ENCODE results near the gene PACS1.

Gene PACS1

GRCh38 chr11:66224226-66224855, 154.3 kb downstream of the PACS1 start:
- no peak for DNase-seq (ENCODE audit: low read depth in 2 of 2)

GRCh38 chr11:66225066-66225465, 155.0 kb downstream of the PACS1 start:
- DNase-seq (ENCODE audit: low read depth in 2 of 2) = no peak

DNA sequence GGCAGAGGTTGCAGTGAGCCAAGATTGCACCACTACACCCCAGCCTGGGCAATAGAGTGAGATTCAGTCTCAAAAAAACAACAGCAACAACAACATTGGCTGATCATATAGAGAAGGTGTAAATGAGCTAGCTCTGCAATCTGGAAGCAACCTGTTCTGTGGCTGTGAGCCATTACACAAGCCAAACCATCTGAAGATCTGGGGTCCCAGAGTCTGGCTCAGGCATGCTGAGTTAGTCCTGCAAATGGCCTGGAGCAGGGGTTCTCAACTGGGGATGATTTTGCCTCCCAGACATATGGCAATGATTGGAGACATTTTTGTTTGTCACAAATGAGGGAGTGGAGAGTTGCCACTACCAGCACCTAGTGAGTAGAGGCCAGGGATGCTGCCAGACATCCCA, 156.0 kb downstream of the PACS1 start:
- DNase-seq (ENCODE audit: low read depth in 2 of 2) = no peak

DNA sequence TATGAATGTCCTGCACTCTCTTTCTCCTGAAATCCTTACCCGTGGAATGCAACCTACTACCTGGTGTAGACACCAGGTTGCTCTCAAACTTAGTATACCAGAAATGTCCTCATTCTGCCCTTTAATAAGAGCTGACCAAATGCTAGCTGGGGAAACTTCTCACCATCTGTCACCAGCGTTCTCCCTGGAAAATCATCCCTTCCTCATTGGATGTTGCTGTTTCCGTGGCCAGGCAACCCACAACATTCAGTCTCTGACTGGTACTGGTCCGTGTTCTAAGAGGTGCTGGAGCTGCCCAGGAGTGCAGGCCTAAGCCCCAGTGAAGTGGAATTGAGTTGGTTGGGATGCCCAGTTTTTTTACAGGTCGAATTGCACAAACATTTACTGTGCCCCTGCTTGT, 157.6 kb downstream of the PACS1 start:
- DNase-seq (ENCODE audit: low read depth in 2 of 2) = no peak

GRCh38 chr11:66228521-66228920, 158.4 kb downstream of the PACS1 start:
- DNase-seq (ENCODE audit: low read depth in 2 of 2) = no peak

GRCh38 chr11:66230156-66230555, 160.1 kb downstream of the PACS1 start:
- no peak for DNase-seq (ENCODE audit: low read depth in 2 of 2)

- DNase-seq (ENCODE audit: low read depth in 2 of 2) = no peak
Measured at GRCh38 chr11:66230978-66231377, 160.9 kb downstream of the PACS1 start.

GRCh38 chr11:66231561-66231960, 161.5 kb downstream of the PACS1 start:
- DNase-seq (ENCODE audit: low read depth in 2 of 2) = no peak

DNA sequence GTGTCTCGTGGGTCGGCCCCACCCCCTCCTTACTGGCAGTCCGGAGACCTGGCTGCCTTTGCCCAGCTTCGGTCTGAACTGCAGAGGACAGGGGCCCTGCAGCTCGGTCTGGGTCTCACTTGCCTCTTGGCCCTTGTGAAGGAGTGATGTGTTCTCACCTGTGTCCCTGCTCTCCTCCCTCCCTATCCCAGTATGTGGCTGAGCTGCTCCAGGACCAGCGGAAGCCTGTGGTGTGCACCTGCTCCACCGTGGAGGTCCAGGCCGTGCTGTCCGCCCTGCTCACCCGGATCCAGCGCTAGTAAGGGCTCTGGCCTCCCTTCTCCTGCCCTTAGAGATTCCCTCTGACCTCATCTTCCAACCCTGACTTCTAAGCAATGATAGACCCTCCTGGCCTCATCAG, 162.7 kb downstream of the PACS1 start:
- DNase-seq (ENCODE audit: low read depth in 2 of 2) = no peak

DNA sequence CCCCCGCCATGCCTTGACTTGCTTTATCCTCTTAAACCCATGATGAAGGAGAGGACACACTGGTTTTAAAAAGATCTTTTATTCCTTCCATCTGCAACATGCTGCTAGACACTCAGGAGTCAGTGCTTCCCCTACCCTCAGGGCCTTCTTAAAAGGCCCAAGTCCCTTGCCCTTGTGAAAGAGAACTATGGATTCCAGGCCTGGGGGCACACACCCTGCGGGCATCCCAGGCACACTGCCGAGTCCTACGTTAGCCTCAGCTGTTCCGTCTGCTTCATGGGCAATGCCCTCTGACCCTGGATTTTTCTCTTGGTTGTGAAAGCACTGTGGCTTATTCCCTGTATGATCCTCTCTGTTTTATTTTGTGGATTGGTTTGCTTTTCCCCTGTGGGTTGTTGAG, 163.2 kb downstream of the PACS1 start:
- DNase-seq (ENCODE audit: low read depth in 2 of 2) = no peak

DNA sequence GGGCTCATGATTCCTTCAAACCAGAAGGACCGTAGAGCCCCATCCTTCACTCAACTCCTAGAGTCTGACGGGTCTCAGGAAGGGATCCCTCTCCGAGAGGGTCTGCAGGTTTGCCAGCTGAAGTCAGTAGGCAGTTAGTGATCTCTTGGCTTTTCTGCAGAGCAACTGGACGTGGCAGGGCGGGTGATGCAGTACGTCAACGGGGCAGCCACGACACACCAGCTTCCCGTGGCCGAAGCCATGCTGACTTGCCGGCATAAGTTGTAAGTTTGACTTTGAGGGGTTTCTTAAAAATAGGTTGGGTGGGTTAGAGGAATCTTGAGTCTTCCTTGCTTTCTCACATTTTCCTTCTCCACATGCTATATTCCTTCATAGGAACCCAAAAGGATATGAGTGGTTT, 165.1 kb downstream of the PACS1 start:
- DNase-seq (ENCODE audit: low read depth in 2 of 2) = no peak

DNA sequence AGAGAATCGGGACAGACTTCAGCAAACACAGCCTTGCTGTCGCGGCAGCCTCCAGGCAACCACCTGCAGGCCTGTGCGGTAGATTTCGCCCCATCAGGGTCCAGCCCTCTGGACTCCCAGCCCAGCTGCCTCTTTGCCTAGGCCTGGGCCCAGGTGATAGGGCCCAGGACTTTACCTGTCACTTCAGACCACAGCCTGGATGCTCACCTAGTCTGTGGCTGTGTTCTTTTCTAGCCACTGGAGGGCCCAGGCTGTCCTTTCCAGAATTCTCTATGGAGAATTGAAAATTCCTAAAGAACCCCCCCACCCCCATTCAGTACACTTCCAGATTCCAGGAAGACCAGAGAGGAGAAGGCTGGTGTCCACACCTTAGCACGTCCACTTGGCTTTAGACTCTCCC, 167.8 kb downstream of the PACS1 start:
- no peak for DNase-seq (ENCODE audit: low read depth in 2 of 2)

DNA sequence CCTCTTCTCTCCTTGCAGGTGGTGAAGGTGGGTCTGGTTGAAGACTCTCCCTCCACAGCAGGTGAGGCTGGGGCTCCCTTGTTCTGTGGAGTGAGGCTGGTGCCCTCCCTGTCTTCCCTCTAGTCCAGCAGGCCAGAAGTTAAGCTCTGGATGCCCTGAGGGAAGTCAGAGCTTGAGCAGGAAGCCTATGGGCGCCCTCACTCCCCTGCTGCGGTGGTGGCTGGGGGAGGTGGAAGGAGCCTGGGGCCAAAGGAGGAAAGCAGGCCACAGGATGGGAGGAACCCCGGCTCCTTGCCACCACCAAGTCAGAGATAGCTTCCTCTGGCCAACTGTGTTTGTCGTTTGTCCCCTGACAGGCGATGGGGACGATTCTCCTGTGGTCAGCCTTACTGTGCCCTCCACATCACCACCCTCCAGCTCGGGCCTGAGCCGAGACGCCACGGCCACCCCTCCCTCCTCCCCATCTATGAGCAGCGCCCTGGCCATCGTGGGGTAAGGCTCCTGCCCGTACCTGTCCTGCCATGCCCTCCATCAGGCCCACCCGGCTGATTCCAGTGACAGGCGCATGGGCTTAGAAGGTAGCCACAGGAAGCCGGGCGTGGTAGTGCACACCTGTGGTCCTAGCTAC, 168.8 kb downstream of the PACS1 start:
- no peak for DNase-seq (ENCODE audit: low read depth in 2 of 2)

GRCh38 chr11:66239511-66239910, 169.4 kb downstream of the PACS1 start:
- no peak for DNase-seq (ENCODE audit: low read depth in 2 of 2)

- no peak for DNase-seq (ENCODE audit: low read depth in 2 of 2)
Measured at GRCh38 chr11:66239998-66240780, 170.1 kb downstream of the PACS1 start.

- DNase-seq (ENCODE audit: low read depth in 2 of 2) = no peak
Measured at GRCh38 chr11:66240781-66241136, 170.7 kb downstream of the PACS1 start.

GRCh38 chr11:66242095-66242765, 172.2 kb downstream of the PACS1 start:
- DNase-seq (ENCODE audit: low read depth in 2 of 2) = no peak

DNA sequence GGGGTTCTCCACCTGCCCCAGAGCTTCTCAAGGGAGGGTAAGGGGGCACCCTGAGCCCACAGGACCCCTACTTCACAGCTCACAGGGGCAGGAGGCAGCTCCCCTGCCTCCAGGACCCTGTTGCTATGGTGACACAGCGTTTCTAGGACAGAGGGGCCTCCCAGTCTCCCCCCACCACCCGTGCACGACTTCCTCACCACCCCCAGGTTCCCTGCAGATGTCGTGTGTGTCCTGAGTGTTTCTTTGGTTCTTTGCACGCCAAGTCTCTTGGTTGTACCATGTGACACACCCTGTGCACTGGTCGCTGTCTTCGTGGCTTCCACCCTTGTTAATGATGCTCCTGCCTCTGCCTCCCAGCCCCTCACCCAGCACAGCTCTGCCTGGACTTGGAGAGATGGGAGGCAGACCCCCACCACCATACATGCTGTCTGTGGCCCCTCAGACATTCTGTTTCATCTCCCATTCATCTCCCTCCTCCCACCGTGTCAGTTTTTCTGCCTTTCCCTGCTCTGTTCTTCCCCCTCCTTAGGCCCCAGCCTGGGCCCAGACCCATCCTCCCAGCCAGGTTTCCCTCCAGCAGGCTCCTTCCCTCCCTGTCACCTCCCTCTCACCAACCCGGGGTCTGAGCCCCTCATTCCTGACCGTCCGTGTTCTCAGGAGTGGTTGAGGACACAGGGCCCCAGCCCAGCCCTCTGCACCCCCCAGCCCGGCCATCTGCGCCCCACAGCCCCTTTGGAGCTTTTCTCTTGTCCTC, 173.9 kb downstream of the PACS1 start:
- DNase-seq (ENCODE audit: low read depth in 2 of 2) = no peak

DNA sequence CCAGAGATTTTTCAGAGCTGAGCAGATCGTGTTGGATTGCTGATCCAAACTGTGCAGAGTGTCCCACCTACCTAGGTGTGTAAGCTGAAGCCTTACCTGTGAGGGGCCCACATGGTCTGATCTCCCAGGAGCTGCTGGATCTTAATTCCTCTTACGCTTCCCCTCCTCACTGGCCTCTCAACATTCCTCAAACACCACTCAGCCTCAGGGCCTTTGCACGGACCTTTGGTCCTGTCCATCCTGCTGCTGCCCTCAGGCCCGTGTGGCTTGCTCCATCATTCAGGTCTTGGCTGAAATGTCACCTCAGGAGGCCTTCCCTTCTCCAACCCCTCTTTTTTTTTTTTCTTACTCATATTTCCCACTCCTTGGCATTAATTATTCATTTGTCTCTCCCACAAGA, 177.2 kb downstream of the PACS1 start:
- no peak for DNase-seq (ENCODE audit: low read depth in 2 of 2)

DNA sequence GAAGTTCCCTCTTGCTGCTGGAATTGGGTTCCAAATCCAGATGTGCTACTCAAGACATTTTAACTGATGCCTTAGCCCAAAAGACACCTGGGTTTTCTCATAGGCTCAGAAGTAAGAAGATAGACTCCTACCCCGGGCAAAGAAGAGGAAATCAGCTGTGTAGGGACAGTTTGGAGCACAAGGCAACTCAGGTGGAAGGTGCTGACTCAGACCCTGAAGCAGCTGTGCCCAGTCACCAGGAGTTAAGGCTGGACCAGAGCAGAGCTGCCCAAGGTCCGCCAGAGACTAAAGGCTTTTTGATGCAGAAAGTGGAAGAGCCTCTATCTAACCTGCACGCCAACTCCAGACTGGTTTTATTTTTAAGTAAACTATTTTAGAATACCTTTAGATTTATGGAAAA, 177.7 kb downstream of the PACS1 start:
- DNase-seq (ENCODE audit: low read depth in 2 of 2) = no peak

GRCh38 chr11:66248903-66249302, 178.8 kb downstream of the PACS1 start:
- DNase-seq (ENCODE audit: low read depth in 2 of 2) = no peak

DNA sequence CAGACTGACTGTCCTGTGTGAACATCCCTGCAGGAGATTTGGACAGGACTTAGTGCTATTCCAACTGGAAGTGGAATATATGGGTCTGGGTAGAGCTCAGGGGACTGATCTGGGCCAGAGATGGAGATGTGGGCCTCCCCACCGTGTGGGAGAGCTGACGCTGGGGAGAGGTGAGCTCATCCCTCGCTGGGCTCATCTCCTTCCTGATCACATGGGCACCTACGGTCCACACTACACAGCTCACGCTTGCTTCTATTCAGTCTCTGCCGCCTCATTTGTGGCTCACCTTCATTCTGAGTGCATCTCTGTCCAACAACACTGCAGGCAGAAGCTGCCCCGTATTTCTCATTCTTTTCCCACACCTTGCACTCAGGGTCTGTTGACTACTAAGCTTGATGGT, 181.7 kb downstream of the PACS1 start:
- no peak for DNase-seq (ENCODE audit: low read depth in 2 of 2)

All from stimulated activated CD8-positive, alpha-beta memory T cell treated with anti-CD3 and anti-CD28 coated beads, Interleukin-15, amount 100 ng/mL, for 4 hours (primary cell).